Stimulated activated CD4-positive, alpha-beta T cell treated with anti-CD3 and anti-CD28 coated beads, Interleukin-1b, Interleukin-23, amount 100 ng/mL, for 4 hours (primary cell): ENCODE data around the gene DNMT3A.
"Not testable (repeated sequence)": the region's sequence is repeated elsewhere in the genome, so short reads cannot be mapped to it uniquely, and the experiment has no call there.

Source experiments
- DNase-seq, 2 donors: peaks; one replicate each; pipeline ENCODE4 v3.0.0-alpha.2; 2020; ENCODE audit warnings: low read depth in 2 of 2

Gene DNMT3A

GRCh38 chr2:25285265-25286024, 56.3 kb downstream of the DNMT3A start:
- no peak for DNase-seq

GRCh38 chr2:25284756-25285155, 57.0 kb downstream of the DNMT3A start:
- DNase-seq, result no peak

GRCh38 chr2:25283921-25284320, 57.8 kb downstream of the DNMT3A start:
- DNase-seq, result no peak

GRCh38 chr2:25281941-25282340, 59.8 kb downstream of the DNMT3A start:
- DNase-seq, result no peak

- DNase-seq, result no peak
These were observed 60.2 kb downstream of the DNMT3A start for GRCh38 chr2:25281522-25281921.

GRCh38 chr2:25280051-25280687, 61.6 kb downstream of the DNMT3A start:
- no peak for DNase-seq

GRCh38 chr2:25279091-25279651, 62.6 kb downstream of the DNMT3A start:
- DNase-seq, result no peak

- peak; percentile 58 to 72 for DNase-seq
These were observed 64.9 kb downstream of the DNMT3A start for GRCh38 chr2:25276569-25277465.

GRCh38 chr2:25275575-25275965, 66.2 kb downstream of the DNMT3A start:
- DNase-seq, result no peak

- peak in 1 of 2 donors; percentile 46 for DNase-seq
These were observed 66.7 kb downstream of the DNMT3A start for GRCh38 chr2:25274868-25275574.

GRCh38 chr2:25273985-25274535, 67.7 kb downstream of the DNMT3A start:
- no peak for DNase-seq

- DNase-seq, result not testable (repeated sequence)
These were observed 69.0 kb downstream of the DNMT3A start for GRCh38 chr2:25272705-25273104.

GRCh38 chr2:25270061-25270460, 71.7 kb downstream of the DNMT3A start:
- DNase-seq, result no peak

GRCh38 chr2:25269233-25269632, 72.5 kb downstream of the DNMT3A start:
- no peak for DNase-seq

- no peak for DNase-seq
These were observed 73.6 kb downstream of the DNMT3A start for GRCh38 chr2:25268139-25268538.

- DNase-seq, result no peak
These were observed 75.3 kb downstream of the DNMT3A start for GRCh38 chr2:25266399-25266798.

GRCh38 chr2:25265802-25266201, 75.9 kb downstream of the DNMT3A start:
- no peak for DNase-seq

GRCh38 chr2:25265001-25265400, 76.7 kb downstream of the DNMT3A start:
- DNase-seq, result no peak

GRCh38 chr2:25262288-25262687, 79.4 kb downstream of the DNMT3A start:
- no peak for DNase-seq

GRCh38 chr2:25259737-25260124, 82.0 kb downstream of the DNMT3A start:
- DNase-seq, result no peak
